WTC11 (cell line): ENCODE results near the gene CACNA1B. TPM values are rescaled to one million over a fixed set of nuclear protein-coding genes. Genes with fewer than 3 reads are reported as not detected.

Source experiments
- ATAC-seq: fragments of 200-7000 bp; cut with Tn5 transposase; 2 replicates; pipeline ENCODE4 v1.10.0; 2021; ENCODE audit warnings: mild to moderate bottlenecking, moderate library complexity
- CTCF ChIA-PET: fragments of 300-600 bp; sonication (Branson Sonifier 250); formaldehyde crosslinking; loops from one replicate; lab custom pipeline; 2021; ENCODE audit warnings: antibody characterized with exemption; lab: Charles Lee
- POLR2A ChIA-PET: fragments of 350-600 bp; sonication (Branson Sonifier 250); formaldehyde crosslinking; loops from one replicate; lab custom pipeline; 2021; ENCODE audit warnings: antibody characterized with exemption; lab: Charles Lee
- DNase-seq: peaks from one replicate; pipeline ENCODE4 v3.0.0; 2021; ENCODE audit warnings: low spot score
- H3K27ac Mint-ChIP-seq: 2 replicates; pipeline ENCODE4 v1.8.0; 2021; ENCODE audit warnings: mixed read lengths
- H3K27me3 Mint-ChIP-seq: 2 replicates; pipeline ENCODE4 v1.8.0; 2021; ENCODE audit warnings: low read depth, mild to moderate bottlenecking, moderate library complexity, mixed read lengths
- H3K36me3 Mint-ChIP-seq: 2 replicates; pipeline ENCODE4 v1.8.0; 2021; ENCODE audit warnings: mixed read lengths
- H3K4me1 Mint-ChIP-seq: 2 replicates; pipeline ENCODE4 v1.8.0; 2022; ENCODE audit warnings: mixed read lengths
- H3K4me3 Mint-ChIP-seq: 2 replicates; pipeline ENCODE4 v1.8.0; 2021; ENCODE audit warnings: mild to moderate bottlenecking, moderate library complexity, mixed read lengths
- H3K9me3 Mint-ChIP-seq: 2 replicates; pipeline ENCODE4 v1.8.0; 2021; ENCODE audit warnings: mixed read lengths
- ETV6 ChIP-seq: sonication (generic); formaldehyde crosslinking; IDR thresholded peaks from 2 replicates; pipeline ENCODE4 v1.8.1; 2022; ENCODE audit warnings: mild to moderate bottlenecking, missing genetic modification reagents
- GTF2I ChIP-seq: fragments of 250-450 bp; sonication (Bioruptor Pico); conservative IDR thresholded peaks from 2 replicates; pipeline ENCODE4 v1.4.0; 2021; ENCODE audit warnings: mild to moderate bottlenecking
- IRF2 ChIP-seq: sonication (generic); formaldehyde crosslinking; IDR thresholded peaks from 2 replicates; pipeline ENCODE4 v1.8.0; 2022; ENCODE audit warnings: low read depth, missing genetic modification reagents, borderline replicate concordance
- JUN ChIP-seq: sonication (generic); formaldehyde crosslinking; IDR thresholded peaks from 2 replicates; pipeline ENCODE4 v1.8.0; 2023; ENCODE audit warnings: mild to moderate bottlenecking, missing genetic modification reagents
- NFE2L1 ChIP-seq: sonication (generic); formaldehyde crosslinking; IDR thresholded peaks from 2 replicates; pipeline ENCODE4 v1.8.1; 2023; ENCODE audit warnings: missing genetic modification reagents
- NR3C1 ChIP-seq: sonication (generic); formaldehyde crosslinking; conservative IDR thresholded peaks from 2 replicates; pipeline ENCODE4 v1.8.1; 2023; ENCODE audit warnings: low read depth, mild to moderate bottlenecking, missing genetic modification reagents
- RELA ChIP-seq: sonication (generic); formaldehyde crosslinking; IDR thresholded peaks from 2 replicates; pipeline ENCODE4 v1.8.1; 2022; ENCODE audit warnings: missing genetic modification reagents, mild to moderate bottlenecking, borderline replicate concordance
- SMAD4 ChIP-seq: sonication (generic); formaldehyde crosslinking; IDR thresholded peaks from 2 replicates; pipeline ENCODE4 v1.8.0; 2022; ENCODE audit warnings: mild to moderate bottlenecking, missing genetic modification reagents
- SOX15 ChIP-seq: fragments of 250-450 bp; sonication (Bioruptor Pico); IDR thresholded peaks from 2 replicates; pipeline ENCODE4 v1.9.0; 2021; ENCODE audit warnings: mild to moderate bottlenecking
- TCF7 ChIP-seq: sonication (generic); formaldehyde crosslinking; IDR thresholded peaks from 2 replicates; pipeline ENCODE4 v1.8.0; 2022; ENCODE audit warnings: mild to moderate bottlenecking, low read depth, missing genetic modification reagents, moderate library complexity
- TEAD4 ChIP-seq: sonication (generic); formaldehyde crosslinking; IDR thresholded peaks from 2 replicates; pipeline ENCODE4 v1.8.0; 2022; ENCODE audit warnings: mild to moderate bottlenecking, missing genetic modification reagents
- ZNF219 ChIP-seq: sonication (generic); formaldehyde crosslinking; IDR thresholded peaks from 2 replicates; pipeline ENCODE4 v1.8.0; 2023; ENCODE audit warnings: missing genetic modification reagents, mild to moderate bottlenecking, borderline replicate concordance
- ZNF232 ChIP-seq: sonication (generic); formaldehyde crosslinking; IDR thresholded peaks from 2 replicates; pipeline ENCODE4 v1.8.0; 2022; ENCODE audit warnings: mild to moderate bottlenecking, missing genetic modification reagents
- total RNA-seq: library from RNA; stranded (reverse); gene quantifications from 3 replicates; pipeline ENCODE4 v1.2.3, GENCODE V29; 2021
- TF ChIP-seq, protein P1 (sequence below): fragments of 250-450 bp; sonication (Bioruptor Pico); conservative IDR thresholded peaks from 2 replicates; pipeline ENCODE4 v1.9.0; 2021; ENCODE audit warnings: mild to moderate bottlenecking
- TF ChIP-seq, protein P2 (sequence below): fragments of 250-450 bp; sonication (Bioruptor Pico); IDR thresholded peaks from 2 replicates; pipeline ENCODE4 v1.9.0; 2021; ENCODE audit warnings: mild to moderate bottlenecking
- TF ChIP-seq, protein P3 (sequence below): fragments of 250-450 bp; sonication (Bioruptor Pico); IDR thresholded peaks from 2 replicates; pipeline ENCODE4 v1.8.0; 2021; ENCODE audit warnings: mild to moderate bottlenecking
- TF ChIP-seq, protein P4 (sequence below): sonication (generic); formaldehyde crosslinking; IDR thresholded peaks from 2 replicates; pipeline ENCODE4 v1.8.1; 2022; ENCODE audit warnings: mild to moderate bottlenecking, missing genetic modification reagents, moderate library complexity, borderline replicate concordance
- TF ChIP-seq, protein P5 (sequence below): sonication (generic); formaldehyde crosslinking; IDR thresholded peaks from 2 replicates; pipeline ENCODE4 v1.8.0; 2022; ENCODE audit warnings: missing genetic modification reagents
- TF ChIP-seq, protein P6 (sequence below): fragments of 200-600 bp; IDR thresholded peaks from 2 replicates; pipeline ENCODE4 v1.8.0; 2022; ENCODE audit warnings: antibody characterized with exemption
- TF ChIP-seq, protein P7 (sequence below): fragments of 250-450 bp; sonication (Bioruptor Pico); IDR thresholded peaks from 2 replicates; pipeline ENCODE4 v1.9.0; 2021; ENCODE audit warnings: mild to moderate bottlenecking, borderline replicate concordance

CACNA1B gene
- total RNA-seq, 1 experiment from 2014 or later: 8.4 TPM

DNA sequence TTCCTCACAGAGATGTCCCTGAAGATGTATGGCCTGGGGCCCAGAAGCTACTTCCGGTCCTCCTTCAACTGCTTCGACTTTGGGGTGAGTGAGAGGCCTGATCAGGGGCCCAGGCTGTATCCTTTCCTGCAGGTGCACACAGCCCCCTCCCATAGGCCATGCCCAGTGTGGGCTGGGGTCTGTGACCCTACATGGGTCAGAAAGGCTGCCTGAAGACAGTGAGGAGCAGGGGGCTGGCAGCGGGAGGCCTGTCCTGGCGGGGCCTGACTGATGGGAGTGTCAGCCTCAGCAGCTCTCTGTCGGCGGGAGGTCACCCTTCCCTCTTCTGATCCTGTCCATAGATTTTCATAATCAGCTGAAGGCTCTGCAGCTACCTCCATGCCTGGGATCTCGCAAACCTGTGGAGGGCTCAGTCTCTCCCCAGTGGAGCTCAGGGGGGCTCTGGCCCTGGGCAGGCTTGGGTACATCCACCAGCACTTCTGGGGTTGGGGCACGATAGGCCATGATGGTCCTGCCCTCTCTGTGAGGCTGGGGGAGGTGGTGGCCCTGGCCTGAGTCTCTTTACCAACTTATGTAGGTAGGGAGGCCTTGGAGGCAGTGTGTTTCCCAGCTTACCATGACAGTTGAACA is 98.5 kb downstream of the CACNA1B start:
- TF ChIP-seq ZNF232 (no peak), NFE2L1 (CRISPR knock-in tag) (no peak), JUN (CRISPR knock-in tag) (no peak), ZNF219 (no peak), RELA (CRISPR knock-in tag) (no peak), SMAD4 (no peak), TCF7 (no peak), SOX15 (CRISPR knock-in tag) (no peak), IRF2 (CRISPR knock-in tag) (no peak), ETV6 (CRISPR knock-in tag) (no peak), GTF2I (CRISPR knock-in tag) (no peak), NR3C1 (CRISPR knock-in tag) (no peak), TEAD4 (no peak)
- TF ChIP-seq, protein P1, sequence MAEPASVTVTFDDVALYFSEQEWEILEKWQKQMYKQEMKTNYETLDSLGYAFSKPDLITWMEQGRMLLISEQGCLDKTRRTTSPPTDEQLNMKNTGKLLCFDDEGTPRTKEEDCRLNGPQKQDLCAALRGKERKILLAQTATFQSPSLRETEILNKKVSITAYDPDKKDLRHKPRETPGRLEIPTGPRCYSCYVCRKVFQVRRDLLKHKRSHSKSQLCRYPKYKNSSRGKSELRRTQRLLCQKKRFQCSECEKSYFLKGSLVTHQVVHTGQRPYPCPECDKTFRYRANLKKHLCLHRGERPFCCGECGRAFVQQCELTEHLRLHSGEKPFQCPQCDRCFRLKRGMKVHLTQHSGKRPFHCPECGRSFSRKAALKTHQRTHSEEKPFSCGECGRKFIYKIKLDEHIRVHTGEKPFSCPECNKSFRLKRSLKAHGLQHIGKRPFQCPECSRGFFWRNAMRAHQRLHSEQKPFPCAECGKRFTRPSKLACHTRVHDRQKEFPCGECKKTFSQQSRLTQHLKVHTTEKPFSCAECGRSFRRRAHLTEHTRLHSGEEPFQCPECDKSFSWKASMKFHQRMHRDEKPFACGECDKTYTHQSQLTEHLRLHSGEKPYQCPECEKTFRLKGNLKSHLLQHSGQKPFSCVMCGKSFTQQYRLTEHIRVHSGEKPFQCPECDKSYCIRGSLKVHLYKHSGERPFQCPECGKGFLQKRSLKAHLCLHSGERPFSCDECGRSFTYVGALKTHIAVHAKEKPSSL (CRISPR knock-in tag): no peak
- TF ChIP-seq, protein P2, sequence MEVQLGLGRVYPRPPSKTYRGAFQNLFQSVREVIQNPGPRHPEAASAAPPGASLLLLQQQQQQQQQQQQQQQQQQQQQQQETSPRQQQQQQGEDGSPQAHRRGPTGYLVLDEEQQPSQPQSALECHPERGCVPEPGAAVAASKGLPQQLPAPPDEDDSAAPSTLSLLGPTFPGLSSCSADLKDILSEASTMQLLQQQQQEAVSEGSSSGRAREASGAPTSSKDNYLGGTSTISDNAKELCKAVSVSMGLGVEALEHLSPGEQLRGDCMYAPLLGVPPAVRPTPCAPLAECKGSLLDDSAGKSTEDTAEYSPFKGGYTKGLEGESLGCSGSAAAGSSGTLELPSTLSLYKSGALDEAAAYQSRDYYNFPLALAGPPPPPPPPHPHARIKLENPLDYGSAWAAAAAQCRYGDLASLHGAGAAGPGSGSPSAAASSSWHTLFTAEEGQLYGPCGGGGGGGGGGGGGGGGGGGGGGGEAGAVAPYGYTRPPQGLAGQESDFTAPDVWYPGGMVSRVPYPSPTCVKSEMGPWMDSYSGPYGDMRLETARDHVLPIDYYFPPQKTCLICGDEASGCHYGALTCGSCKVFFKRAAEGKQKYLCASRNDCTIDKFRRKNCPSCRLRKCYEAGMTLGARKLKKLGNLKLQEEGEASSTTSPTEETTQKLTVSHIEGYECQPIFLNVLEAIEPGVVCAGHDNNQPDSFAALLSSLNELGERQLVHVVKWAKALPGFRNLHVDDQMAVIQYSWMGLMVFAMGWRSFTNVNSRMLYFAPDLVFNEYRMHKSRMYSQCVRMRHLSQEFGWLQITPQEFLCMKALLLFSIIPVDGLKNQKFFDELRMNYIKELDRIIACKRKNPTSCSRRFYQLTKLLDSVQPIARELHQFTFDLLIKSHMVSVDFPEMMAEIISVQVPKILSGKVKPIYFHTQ: no peak
- TF ChIP-seq, protein P3, sequence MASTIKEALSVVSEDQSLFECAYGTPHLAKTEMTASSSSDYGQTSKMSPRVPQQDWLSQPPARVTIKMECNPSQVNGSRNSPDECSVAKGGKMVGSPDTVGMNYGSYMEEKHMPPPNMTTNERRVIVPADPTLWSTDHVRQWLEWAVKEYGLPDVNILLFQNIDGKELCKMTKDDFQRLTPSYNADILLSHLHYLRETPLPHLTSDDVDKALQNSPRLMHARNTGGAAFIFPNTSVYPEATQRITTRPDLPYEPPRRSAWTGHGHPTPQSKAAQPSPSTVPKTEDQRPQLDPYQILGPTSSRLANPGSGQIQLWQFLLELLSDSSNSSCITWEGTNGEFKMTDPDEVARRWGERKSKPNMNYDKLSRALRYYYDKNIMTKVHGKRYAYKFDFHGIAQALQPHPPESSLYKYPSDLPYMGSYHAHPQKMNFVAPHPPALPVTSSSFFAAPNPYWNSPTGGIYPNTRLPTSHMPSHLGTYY: no peak
- TF ChIP-seq, protein P4, sequence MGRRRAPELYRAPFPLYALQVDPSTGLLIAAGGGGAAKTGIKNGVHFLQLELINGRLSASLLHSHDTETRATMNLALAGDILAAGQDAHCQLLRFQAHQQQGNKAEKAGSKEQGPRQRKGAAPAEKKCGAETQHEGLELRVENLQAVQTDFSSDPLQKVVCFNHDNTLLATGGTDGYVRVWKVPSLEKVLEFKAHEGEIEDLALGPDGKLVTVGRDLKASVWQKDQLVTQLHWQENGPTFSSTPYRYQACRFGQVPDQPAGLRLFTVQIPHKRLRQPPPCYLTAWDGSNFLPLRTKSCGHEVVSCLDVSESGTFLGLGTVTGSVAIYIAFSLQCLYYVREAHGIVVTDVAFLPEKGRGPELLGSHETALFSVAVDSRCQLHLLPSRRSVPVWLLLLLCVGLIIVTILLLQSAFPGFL (CRISPR knock-in tag): no peak
- TF ChIP-seq, protein P5, sequence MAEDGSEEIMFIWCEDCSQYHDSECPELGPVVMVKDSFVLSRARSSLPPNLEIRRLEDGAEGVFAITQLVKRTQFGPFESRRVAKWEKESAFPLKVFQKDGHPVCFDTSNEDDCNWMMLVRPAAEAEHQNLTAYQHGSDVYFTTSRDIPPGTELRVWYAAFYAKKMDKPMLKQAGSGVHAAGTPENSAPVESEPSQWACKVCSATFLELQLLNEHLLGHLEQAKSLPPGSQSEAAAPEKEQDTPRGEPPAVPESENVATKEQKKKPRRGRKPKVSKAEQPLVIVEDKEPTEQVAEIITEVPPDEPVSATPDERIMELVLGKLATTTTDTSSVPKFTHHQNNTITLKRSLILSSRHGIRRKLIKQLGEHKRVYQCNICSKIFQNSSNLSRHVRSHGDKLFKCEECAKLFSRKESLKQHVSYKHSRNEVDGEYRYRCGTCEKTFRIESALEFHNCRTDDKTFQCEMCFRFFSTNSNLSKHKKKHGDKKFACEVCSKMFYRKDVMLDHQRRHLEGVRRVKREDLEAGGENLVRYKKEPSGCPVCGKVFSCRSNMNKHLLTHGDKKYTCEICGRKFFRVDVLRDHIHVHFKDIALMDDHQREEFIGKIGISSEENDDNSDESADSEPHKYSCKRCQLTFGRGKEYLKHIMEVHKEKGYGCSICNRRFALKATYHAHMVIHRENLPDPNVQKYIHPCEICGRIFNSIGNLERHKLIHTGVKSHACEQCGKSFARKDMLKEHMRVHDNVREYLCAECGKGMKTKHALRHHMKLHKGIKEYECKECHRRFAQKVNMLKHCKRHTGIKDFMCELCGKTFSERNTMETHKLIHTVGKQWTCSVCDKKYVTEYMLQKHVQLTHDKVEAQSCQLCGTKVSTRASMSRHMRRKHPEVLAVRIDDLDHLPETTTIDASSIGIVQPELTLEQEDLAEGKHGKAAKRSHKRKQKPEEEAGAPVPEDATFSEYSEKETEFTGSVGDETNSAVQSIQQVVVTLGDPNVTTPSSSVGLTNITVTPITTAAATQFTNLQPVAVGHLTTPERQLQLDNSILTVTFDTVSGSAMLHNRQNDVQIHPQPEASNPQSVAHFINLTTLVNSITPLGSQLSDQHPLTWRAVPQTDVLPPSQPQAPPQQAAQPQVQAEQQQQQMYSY: no peak
- TF ChIP-seq, protein P6, sequence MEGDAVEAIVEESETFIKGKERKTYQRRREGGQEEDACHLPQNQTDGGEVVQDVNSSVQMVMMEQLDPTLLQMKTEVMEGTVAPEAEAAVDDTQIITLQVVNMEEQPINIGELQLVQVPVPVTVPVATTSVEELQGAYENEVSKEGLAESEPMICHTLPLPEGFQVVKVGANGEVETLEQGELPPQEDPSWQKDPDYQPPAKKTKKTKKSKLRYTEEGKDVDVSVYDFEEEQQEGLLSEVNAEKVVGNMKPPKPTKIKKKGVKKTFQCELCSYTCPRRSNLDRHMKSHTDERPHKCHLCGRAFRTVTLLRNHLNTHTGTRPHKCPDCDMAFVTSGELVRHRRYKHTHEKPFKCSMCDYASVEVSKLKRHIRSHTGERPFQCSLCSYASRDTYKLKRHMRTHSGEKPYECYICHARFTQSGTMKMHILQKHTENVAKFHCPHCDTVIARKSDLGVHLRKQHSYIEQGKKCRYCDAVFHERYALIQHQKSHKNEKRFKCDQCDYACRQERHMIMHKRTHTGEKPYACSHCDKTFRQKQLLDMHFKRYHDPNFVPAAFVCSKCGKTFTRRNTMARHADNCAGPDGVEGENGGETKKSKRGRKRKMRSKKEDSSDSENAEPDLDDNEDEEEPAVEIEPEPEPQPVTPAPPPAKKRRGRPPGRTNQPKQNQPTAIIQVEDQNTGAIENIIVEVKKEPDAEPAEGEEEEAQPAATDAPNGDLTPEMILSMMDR: no peak
- TF ChIP-seq, protein P7, sequence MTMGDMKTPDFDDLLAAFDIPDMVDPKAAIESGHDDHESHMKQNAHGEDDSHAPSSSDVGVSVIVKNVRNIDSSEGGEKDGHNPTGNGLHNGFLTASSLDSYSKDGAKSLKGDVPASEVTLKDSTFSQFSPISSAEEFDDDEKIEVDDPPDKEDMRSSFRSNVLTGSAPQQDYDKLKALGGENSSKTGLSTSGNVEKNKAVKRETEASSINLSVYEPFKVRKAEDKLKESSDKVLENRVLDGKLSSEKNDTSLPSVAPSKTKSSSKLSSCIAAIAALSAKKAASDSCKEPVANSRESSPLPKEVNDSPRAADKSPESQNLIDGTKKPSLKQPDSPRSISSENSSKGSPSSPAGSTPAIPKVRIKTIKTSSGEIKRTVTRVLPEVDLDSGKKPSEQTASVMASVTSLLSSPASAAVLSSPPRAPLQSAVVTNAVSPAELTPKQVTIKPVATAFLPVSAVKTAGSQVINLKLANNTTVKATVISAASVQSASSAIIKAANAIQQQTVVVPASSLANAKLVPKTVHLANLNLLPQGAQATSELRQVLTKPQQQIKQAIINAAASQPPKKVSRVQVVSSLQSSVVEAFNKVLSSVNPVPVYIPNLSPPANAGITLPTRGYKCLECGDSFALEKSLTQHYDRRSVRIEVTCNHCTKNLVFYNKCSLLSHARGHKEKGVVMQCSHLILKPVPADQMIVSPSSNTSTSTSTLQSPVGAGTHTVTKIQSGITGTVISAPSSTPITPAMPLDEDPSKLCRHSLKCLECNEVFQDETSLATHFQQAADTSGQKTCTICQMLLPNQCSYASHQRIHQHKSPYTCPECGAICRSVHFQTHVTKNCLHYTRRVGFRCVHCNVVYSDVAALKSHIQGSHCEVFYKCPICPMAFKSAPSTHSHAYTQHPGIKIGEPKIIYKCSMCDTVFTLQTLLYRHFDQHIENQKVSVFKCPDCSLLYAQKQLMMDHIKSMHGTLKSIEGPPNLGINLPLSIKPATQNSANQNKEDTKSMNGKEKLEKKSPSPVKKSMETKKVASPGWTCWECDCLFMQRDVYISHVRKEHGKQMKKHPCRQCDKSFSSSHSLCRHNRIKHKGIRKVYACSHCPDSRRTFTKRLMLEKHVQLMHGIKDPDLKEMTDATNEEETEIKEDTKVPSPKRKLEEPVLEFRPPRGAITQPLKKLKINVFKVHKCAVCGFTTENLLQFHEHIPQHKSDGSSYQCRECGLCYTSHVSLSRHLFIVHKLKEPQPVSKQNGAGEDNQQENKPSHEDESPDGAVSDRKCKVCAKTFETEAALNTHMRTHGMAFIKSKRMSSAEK (CRISPR knock-in tag): no peak
- no peak for ATAC-seq
- H3K9me3 Mint-ChIP-seq: no peaks in the 10 kb centered on the region
- POLR2A ChIA-PET: no interaction called here
- no peaks in the 10 kb centered on the region for H3K27me3 Mint-ChIP-seq
- H3K4me3 Mint-ChIP-seq: no peak overlapping the region
- CTCF ChIA-PET: no interaction called here
- peaks cover 21% of the 10 kb centered on the region for H3K36me3 Mint-ChIP-seq
- H3K27ac Mint-ChIP-seq: no peak overlapping the region
- no peak for DNase-seq
- H3K4me1 Mint-ChIP-seq: no peaks in the 10 kb centered on the region
